Uterus (tissue), 4 donors: ENCODE data around the gene FRRS1. TPM values are rescaled to one million over a fixed set of nuclear protein-coding genes. Genes with fewer than 3 reads are reported as not detected.

Experiments
- DNase-seq, 2 donors: peaks; one replicate each; pipeline ENCODE4 v3.0.0-alpha.2; 2019 to 2020
- H3K27ac ChIP-seq, 2 donors: fragments of 200-600 bp; sonication (generic); 1 replicate in 1 of 2; 2 replicates in 1 of 2; pipeline ENCODE4 v1.5.1; 2016 to 2018
- H3K27me3 ChIP-seq, 2 donors: fragments of 200-600 bp; sonication (generic); one replicate each; pipeline ENCODE4 v1.5.1; 2018 to 2019; ENCODE audit warnings: control low read depth in 1 of 2
- H3K36me3 ChIP-seq, 2 donors: fragments of 200-600 bp; sonication (generic); one replicate each; pipeline ENCODE4 v1.5.1; 2019; ENCODE audit warnings: control low read depth in 1 of 2
- H3K4me1 ChIP-seq, 2 donors: fragments of 200-600 bp; sonication (generic); one replicate each; pipeline ENCODE4 v1.5.1; 2018 to 2019; ENCODE audit warnings: control low read depth in 1 of 2
- H3K4me3 ChIP-seq, 2 donors: fragments of 200-600 bp; sonication (generic); 1 replicate in 1 of 2; 2 replicates in 1 of 2; pipeline ENCODE4 v1.5.1; 2018 to 2019; ENCODE audit warnings: mild to moderate bottlenecking in 1 of 2
- H3K9me3 ChIP-seq, 2 donors: fragments of 200-600 bp; sonication (generic); one replicate each; pipeline ENCODE4 v1.5.1; 2019; ENCODE audit warnings: control low read depth in 1 of 2
- CTCF ChIP-seq, 4 experiments: fragments of 200-600 bp in 2 of 4; fragments of 450-650 bp in 2 of 4; sonication (generic) in 2 of 4; IDR thresholded peaks; one replicate each; pipeline ENCODE4 v1.5.1; 2016 to 2019; ENCODE audit warnings: antibody characterized with exemption in 4 of 4, mild to moderate bottlenecking in 2 of 4, moderate library complexity in 1 of 4
- POLR2A ChIP-seq, 2 donors: fragments of 450-650 bp; IDR thresholded peaks; one replicate each; pipeline ENCODE4 v1.6.1; 2016; ENCODE audit warnings: antibody characterized with exemption in 2 of 2, mild to moderate bottlenecking in 1 of 2, moderate library complexity in 1 of 2
- intact Hi-C: fragments of 100-400 bp; cut with DNase I; formaldehyde crosslinking; loops from one replicate; pipeline ENCODE4 v1.15.1; 2023; ENCODE audit warnings: low total_unique reads
- total RNA-seq, 4 donors: library from RNA; depleted of rRNA in 3 of 4; stranded (reverse); fragments of >200 nt in 3 of 4; gene quantifications; one replicate each; pipeline versions ENCODE4 v1.1.0 to v1.2.4, GENCODE V29; 2014 to 2023
- donor health status: DM: yes; HTN: yes; CAD: no.

FRRS1 gene
- total RNA-seq, 4 donors from 2014 or later, result 0.51 to 28.6 (median 14.5) TPM

DNA sequence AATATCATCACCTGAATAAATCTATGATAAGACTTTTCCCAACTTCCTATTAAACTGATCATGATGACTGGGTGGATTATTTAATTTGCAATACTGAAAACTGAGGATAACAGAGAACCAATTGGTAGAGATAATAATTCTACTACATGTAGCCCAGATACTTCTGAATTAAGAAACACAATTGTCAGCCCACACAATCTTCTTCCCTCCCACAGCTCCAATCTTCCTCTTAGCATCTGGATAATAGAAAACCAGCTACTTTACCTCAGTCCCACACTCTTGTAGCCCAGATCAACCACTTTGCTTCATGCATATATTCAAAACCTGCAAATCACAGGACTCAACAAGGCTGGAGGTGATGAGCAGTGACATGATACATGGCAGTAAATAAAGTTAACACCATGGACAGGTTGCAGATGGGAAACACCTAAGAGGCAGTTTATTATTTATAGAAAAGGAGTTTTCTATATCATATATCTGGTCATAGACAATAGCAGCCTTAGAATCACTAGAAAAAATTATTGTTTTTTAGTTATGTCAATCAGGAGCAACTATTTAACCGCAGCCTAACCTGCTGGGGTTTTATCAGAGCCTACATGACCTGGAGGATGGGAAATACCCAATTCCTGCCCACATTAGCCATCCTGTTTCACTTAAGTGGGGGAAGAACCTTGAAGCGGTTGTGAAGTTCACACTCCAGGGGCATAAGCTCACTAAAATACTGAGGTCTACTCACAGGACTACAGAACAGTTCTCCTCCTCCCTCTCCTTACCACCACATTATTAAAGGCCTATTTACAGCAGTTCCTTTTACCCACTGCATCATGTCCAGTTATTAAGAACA, 16.7 kb downstream of the FRRS1 start:
- Histone ChIP-seq H3K4me1 (no peaks in the 10 kb centered on the region), H3K27ac (no peak overlapping the region), H3K9me3 (no peaks in the 10 kb centered on the region), H3K36me3 (no peaks in the 10 kb centered on the region), H3K4me3 (no peak overlapping the region), H3K27me3 (no peaks in the 10 kb centered on the region)
- no peak for DNase-seq
- intact Hi-C loops, result no loop called here
- TF ChIP-seq POLR2A (IDR thresholded peaks at IDR 0.05) (no peak), CTCF (IDR thresholded peaks at IDR 0.05) (no peak)

- DNase-seq, result no peak
- no peak overlapping the region for H3K4me3 ChIP-seq
- no peaks in the 10 kb centered on the region for H3K9me3 ChIP-seq
- H3K27ac ChIP-seq, result no peak overlapping the region
- no peak for TF ChIP-seq CTCF (IDR thresholded peaks at IDR 0.05)
- no peak for TF ChIP-seq POLR2A (IDR thresholded peaks at IDR 0.05)
- no peaks in the 10 kb centered on the region for H3K36me3 ChIP-seq
- no peaks in the 10 kb centered on the region for H3K4me1 ChIP-seq
- intact Hi-C loops, result no loop called here
- no peaks in the 10 kb centered on the region for H3K27me3 ChIP-seq
Measured at GRCh38 chr1:99748419-99748818, 18.0 kb downstream of the FRRS1 start.

DNA sequence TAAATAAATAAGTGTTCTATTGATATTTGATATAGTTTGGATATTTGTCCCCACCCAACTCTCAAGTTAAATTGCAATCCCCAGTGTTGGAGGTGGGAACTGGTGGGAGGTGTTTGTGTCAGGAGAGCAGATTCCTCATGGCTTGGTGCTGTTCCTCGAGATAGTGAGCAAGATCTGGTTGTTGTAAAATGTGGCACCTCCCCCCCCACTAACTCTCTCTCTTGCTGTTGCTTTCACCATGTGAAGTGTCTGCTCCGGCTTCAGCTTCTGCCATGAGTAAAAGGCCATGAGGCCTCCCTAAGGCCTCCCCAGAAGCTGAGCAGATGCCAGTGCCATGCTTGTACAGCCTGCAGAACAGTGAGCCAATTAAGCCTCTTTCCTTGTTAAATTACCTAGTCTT, 20.8 kb downstream of the FRRS1 start:
- DNase-seq, result no peak
- H3K4me1 ChIP-seq, result no peaks in the 10 kb centered on the region
- H3K9me3 ChIP-seq, result no peaks in the 10 kb centered on the region
- no peaks in the 10 kb centered on the region for H3K27me3 ChIP-seq
- TF ChIP-seq CTCF (IDR thresholded peaks at IDR 0.05) (no peak), POLR2A (IDR thresholded peaks at IDR 0.05) (no peak)
- intact Hi-C loops, result no loop called here
- no peak overlapping the region for H3K27ac ChIP-seq
- H3K4me3 ChIP-seq, result no peak overlapping the region
- no peaks in the 10 kb centered on the region for H3K36me3 ChIP-seq

DNA sequence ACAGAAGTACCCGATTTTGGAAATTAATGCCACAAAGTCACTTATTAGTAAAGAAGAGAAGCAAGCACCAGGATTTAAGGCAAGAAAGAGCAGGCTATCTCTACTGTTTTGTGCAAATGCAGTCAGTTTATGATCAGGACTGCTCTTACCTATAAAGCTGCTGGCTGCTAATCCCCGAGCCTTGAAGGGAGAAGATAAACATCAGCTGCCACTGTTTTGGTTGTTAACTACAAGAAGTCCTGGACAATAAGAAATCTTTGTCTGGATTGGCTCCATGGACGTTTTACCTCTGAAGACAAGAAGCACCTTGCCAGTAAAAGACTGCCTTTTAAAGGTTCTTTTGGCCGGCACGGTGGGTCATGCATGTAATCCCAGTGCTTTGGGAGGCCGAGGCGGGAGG, 21.4 kb downstream of the FRRS1 start:
- no peak overlapping the region for H3K4me3 ChIP-seq
- no peaks in the 10 kb centered on the region for H3K27me3 ChIP-seq
- H3K27ac ChIP-seq, result no peak overlapping the region
- no peak for DNase-seq
- no peaks in the 10 kb centered on the region for H3K4me1 ChIP-seq
- intact Hi-C loops, result no loop called here
- no peaks in the 10 kb centered on the region for H3K36me3 ChIP-seq
- no peak for TF ChIP-seq CTCF (IDR thresholded peaks at IDR 0.05)
- no peak for TF ChIP-seq POLR2A (IDR thresholded peaks at IDR 0.05)
- no peaks in the 10 kb centered on the region for H3K9me3 ChIP-seq

DNA sequence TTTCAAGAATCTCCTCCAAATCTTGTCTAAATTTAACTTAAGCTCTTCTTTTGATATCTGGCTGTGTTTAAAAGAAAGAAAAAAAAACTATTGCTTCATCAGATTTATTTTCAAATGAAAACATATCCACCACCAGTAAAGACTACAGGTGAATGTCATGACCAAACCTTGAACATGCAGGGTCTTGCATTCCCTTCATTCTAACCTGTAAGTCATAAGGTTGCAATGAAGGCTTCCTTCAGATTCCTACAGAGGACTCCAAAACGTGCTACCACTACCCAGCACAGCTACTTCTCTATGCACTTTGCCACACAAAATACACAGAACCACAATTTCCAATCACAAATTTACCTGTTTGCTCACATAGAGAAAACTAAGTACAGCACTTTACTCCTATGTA, 26.3 kb downstream of the FRRS1 start:
- Histone ChIP-seq H3K9me3 (no peaks in the 10 kb centered on the region), H3K27ac (no peak overlapping the region), H3K4me1 (no peaks in the 10 kb centered on the region), H3K27me3 (no peaks in the 10 kb centered on the region), H3K36me3 (no peaks in the 10 kb centered on the region), H3K4me3 (no peak overlapping the region)
- no peak for DNase-seq
- intact Hi-C loops, result no loop called here
- no peak for TF ChIP-seq POLR2A (IDR thresholded peaks at IDR 0.05)
- TF ChIP-seq CTCF (IDR thresholded peaks at IDR 0.05), result no peak
